ENCODE measurements around the gene GNPDA1. TPM values are rescaled to one million over a fixed set of nuclear protein-coding genes. Genes with fewer than 3 reads are reported as not detected.

Gene GNPDA1
- total RNA-seq, 2 donors from 2014 or later, result 11.4 to 42.2 TPM

DNA sequence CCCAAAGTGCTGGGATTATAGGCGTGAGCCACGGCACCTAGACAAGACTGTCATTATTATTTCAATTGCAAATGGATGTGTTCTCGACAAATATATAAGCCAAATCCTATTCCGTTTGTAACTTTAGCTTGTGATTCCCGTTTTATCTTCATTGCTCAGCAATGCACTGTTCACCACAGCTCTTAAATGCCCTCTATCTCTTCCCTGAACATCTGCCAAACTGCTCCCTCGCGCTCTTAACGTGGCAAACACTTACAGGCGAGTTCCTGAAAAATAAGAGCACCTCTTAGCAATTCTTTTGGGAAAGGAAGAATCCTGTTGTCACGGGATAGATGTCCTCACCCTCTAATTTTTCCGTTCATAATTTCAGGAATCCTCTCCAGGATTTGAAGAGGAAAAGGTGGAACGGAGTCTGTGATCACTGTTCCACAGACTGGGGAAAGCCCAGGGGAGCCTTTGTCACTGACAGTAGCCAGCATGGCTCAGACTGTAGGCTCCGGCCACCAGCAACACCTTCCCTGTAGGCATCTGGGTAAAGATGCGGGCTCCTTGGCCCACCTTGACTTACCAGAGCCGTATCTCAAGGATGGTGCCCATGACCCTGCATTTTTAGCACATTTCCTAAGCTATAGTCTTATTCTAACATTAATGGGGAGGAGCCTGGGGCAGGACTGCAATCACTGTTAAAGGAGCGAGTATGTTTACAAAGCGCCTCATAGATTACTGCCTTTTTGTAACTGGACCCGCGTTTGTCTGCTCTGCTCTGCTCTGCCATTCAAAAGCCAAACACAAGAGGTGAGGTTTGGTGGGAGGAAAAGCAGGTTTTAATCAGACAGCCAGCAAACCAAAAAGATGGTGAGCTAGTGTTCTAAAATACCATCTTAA is 20.2 kb upstream of the GNPDA1 start:
- H3K4me3 ChIP-seq, result no peak overlapping the region
- no peaks in the 10 kb centered on the region for H3K9me3 ChIP-seq
- intact Hi-C loops (cut with DNase I), result no loop called here
- H3K27me3 ChIP-seq, result no peaks in the 10 kb centered on the region
- ATAC-seq (no peak), DNase-seq (no peak)
- H3K36me3 ChIP-seq (replicated peaks in 1 of 2; ENCODE audit: insufficient read depth in 1 of 2, low read depth in 2 of 2), result no peaks in the 10 kb centered on the region
- no peak for TF ChIP-seq CTCF (IDR thresholded peaks at IDR 0.05)
- TF ChIP-seq POLR2A (IDR thresholded peaks at IDR 0.05), result no peak
- WGBS, 2 donors, result 61 to 64% methylated on average over 19 of the region's 19 CpGs
- no peak overlapping the region for H3K27ac ChIP-seq
- no peaks in the 10 kb centered on the region for H3K4me1 ChIP-seq

DNA sequence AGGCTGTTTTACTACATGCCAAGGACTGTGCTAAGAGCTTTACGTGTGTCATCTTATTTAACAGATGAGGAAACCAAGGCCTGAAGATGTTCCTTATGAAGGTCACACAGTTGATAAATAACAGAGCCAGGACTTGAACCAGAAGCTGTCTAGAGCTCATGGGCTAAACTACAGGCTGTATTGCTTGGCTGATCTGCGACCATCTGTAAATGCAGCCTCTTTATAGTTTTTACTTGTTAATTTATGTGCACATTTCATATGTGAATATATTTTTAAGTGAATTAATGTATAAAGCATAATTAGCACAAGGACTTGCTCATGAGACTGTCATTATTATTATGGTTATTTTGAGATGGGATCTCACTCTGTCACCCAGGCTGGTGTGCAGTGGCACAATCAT is 19.3 kb upstream of the GNPDA1 start:
- no peaks in the 10 kb centered on the region for H3K36me3 ChIP-seq (replicated peaks in 1 of 2; ENCODE audit: insufficient read depth in 1 of 2, low read depth in 2 of 2)
- intact Hi-C loops (cut with DNase I), result no loop called here
- H3K9me3 ChIP-seq, result no peaks in the 10 kb centered on the region
- TF ChIP-seq POLR2A (IDR thresholded peaks at IDR 0.05), result no peak
- TF ChIP-seq CTCF (IDR thresholded peaks at IDR 0.05), result no peak
- no peak overlapping the region for H3K4me3 ChIP-seq
- no peak overlapping the region for H3K27ac ChIP-seq
- ATAC-seq (no peak), DNase-seq (no peak)
- H3K4me1 ChIP-seq, result no peaks in the 10 kb centered on the region
- WGBS, 2 donors, result 81 to 85% methylated on average over 2 of the region's 2 CpGs
- no peaks in the 10 kb centered on the region for H3K27me3 ChIP-seq

DNA sequence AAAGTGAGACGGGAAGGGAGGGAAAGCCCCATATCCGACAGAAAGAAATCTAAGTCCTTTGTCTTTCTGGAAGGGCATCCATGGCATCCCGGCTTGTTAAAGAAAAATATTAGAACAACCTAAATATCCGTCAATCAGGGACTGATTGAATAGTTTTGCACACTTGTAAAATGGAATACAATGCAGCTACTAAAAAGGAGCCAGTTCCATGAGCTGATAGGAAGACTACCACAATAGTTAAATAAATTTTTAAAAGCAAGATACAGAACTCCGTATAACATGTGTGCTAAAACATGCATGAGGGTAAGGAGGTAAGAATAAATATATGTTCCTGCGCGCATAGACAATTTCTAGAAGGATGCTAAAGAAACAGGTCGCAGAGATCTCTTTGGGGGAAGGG is 12.8 kb upstream of the GNPDA1 start:
- H3K4me1 ChIP-seq, result no peaks in the 10 kb centered on the region
- 67 to 70% methylated on average over 8 of the region's 8 CpGs for WGBS, 2 donors
- H3K27ac ChIP-seq, result no peak overlapping the region
- TF ChIP-seq POLR2A (IDR thresholded peaks at IDR 0.05) (no peak), CTCF (IDR thresholded peaks at IDR 0.05) (no peak)
- intact Hi-C loops (cut with DNase I), result no loop called here
- no peak overlapping the region for H3K4me3 ChIP-seq
- no peaks in the 10 kb centered on the region for H3K9me3 ChIP-seq
- ATAC-seq (no peak), DNase-seq (no peak)
- no peaks in the 10 kb centered on the region for H3K27me3 ChIP-seq
- no peaks in the 10 kb centered on the region for H3K36me3 ChIP-seq (replicated peaks in 1 of 2; ENCODE audit: insufficient read depth in 1 of 2, low read depth in 2 of 2)

GRCh38 chr5:142024771-142025304 is 12.0 kb upstream of the GNPDA1 start:
- Histone ChIP-seq H3K9me3 (no peaks in the 10 kb centered on the region), H3K27me3 (no peaks in the 10 kb centered on the region), H3K4me1 (no peaks in the 10 kb centered on the region), H3K36me3 (replicated peaks in 1 of 2; ENCODE audit: insufficient read depth in 1 of 2, low read depth in 2 of 2) (no peaks in the 10 kb centered on the region), H3K4me3 (peak overlapping the region in 1 of 2 donors; percentile 16), H3K27ac (peak overlapping the region; percentile 66 to 84 (median 74))
- intact Hi-C loops (cut with DNase I), result no loop called here
- peak; percentile 97 for ATAC-seq
- DNase-seq, result peak; percentile 73 to 85 (median 82)
- TF ChIP-seq CTCF (IDR thresholded peaks at IDR 0.05) (no peak), POLR2A (IDR thresholded peaks at IDR 0.05) (peak in 2 of 3 donors; percentile 48 to 50)
- 0% methylated on average over 17 to 26 of the region's 26 CpGs for WGBS, 2 donors

Data from body of pancreas (tissue), 4 donors.